ENCODE results near the gene PRXL2A.
"Not testable (repeated sequence)": the region's sequence is repeated elsewhere in the genome, so short reads cannot be mapped to it uniquely, and the experiment has no call there.

PRXL2A gene

GRCh38 chr10:80462299-80462980, 54.1 kb downstream of the PRXL2A start:
- no peak for DNase-seq

GRCh38 chr10:80462981-80463741, 54.8 kb downstream of the PRXL2A start:
- DNase-seq: peak; percentile 73

DNA sequence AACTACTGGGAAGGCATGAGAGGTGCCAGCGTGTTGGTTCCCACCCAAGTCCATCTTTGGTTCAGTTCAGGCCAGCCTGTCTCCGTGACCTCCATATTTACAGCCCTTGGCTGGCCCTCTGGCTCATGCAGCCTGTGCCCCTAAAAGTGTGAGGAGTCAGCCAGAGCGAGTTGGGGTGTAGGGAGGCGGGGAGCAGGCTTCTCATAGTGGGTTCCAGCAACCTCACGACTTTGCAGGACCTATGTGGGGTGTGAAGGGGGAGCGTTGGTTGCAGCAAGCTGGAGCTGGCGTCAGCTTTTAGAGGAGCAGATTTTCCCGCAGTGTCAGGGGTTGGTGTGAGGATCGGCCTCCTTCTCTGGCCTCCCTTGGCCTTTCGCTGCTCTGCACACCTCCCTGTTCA, 55.5 kb downstream of the PRXL2A start:
- no peak for DNase-seq

- DNase-seq: no peak
These were observed 56.5 kb downstream of the PRXL2A start for GRCh38 chr10:80464557-80465450.

GRCh38 chr10:80465451-80465835, 57.1 kb downstream of the PRXL2A start:
- DNase-seq: no peak

GRCh38 chr10:80465839-80466590, 57.7 kb downstream of the PRXL2A start:
- DNase-seq: peak; percentile 53

GRCh38 chr10:80466724-80467326, 58.5 kb downstream of the PRXL2A start:
- DNase-seq: no peak

DNA sequence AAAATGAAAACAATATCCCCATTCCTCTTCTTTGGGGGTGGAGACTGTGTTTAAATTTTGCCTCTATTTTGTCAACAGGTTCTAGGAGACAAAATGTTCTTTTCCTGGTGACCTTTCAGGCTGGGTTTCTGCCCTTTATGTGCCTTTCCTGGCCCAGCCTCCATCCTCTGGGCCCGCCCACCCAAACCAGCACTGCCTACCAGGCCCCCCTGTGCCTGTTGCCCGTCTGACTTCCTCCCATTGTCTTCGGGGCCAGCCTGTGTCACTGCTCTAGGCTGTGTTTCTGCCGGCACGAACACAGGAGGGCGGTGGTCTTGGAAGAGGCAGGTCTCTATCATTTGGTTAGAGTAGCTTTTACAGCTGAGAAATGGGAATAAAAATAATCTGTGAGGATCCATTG, 59.7 kb downstream of the PRXL2A start:
- peak; percentile 65 for DNase-seq

DNA sequence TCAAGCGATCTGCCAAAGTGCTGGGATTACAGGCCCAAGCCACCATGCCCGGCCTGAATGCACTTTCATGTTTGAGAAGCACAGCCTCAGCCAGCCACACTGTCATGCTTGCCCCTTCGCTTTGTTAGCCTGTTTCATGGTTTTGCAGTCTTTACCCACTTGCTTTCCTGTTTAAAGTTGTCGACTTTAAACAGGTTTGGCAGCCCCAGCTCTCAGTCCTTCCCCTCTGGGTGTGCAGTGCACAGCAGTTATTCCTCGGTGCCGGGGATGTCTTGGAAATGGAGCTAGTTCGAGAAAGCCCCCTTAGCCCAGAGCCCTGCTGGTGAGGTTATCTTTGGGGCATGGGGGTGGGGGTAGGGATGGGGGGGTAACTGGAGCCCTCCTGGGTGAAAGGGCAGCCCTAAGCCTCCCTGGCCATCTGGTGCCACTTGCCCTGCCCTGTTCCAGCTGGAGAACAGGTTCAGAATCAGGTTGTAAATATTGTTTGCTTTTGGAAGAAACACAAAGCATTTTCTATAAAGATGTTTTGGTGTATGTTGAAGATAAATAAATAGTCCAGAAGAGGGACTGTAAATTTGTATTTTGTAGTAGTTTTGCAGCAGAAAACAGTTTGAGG, 60.6 kb downstream of the PRXL2A start:
- DNase-seq: no peak

- no peak for DNase-seq
These were observed 61.9 kb downstream of the PRXL2A start for GRCh38 chr10:80470266-80470665.

DNA sequence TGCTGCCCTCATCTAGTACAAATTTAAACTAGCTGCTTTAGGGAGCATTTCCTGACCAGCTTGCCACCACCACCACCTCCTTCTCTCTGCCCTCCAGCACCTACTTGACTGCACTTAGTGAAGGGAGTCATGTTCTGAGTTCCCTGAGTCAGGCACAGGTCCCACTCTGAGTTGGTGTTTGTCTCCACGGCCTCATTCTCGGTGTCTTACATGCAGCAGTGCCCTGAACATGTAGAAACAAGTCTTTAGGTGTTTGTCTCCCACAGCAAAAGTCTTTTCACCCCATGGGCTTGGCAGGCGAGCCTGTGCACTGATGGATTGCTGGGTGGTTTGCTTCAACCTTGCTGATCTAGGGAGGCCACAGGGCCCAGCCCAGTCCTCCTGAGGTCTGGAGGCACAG, 62.6 kb downstream of the PRXL2A start:
- DNase-seq: peak; percentile 64

GRCh38 chr10:80471715-80472233, 63.4 kb downstream of the PRXL2A start:
- peak; percentile 76 for DNase-seq

DNA sequence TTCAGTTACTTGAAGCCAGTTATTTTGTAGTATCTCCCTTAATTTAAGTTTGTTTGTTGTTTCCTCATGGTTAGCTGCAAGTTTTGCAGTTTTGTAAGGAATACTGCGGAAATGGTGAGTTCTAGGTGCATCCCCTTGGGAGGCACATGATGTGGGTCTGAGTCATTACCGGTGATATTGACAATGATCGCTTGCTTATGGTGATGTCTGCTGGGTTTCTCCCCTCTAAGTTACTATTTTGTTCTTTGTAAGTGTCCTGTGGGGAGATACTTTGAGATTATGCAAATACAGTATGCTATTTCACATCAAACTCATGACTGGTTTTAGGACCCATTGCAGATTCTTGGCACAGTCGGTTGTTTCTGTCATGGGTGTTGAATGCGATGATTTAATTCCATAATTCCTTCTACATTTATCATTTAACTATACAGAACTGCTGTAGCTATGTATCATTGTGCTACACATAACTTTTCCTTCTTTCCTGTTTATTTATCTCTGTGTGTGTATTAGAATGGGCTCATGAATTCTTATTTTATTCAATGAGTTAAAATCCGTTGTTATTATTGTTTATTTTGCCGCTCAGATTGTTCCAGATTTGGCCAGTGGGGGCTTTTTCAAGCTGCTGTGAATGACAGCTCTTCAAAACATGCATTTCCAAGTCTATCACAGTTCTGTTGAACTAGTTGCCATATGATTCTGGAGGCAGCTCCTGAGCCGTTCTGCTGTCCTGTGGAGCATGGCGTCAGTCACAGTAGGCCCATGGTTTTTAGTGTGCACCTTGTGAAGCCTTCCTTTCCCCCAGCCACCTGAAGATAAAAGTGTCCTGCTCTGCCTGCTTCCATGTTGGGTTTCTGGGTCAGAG, 64.1 kb downstream of the PRXL2A start:
- DNase-seq: peak; percentile 85

DNA sequence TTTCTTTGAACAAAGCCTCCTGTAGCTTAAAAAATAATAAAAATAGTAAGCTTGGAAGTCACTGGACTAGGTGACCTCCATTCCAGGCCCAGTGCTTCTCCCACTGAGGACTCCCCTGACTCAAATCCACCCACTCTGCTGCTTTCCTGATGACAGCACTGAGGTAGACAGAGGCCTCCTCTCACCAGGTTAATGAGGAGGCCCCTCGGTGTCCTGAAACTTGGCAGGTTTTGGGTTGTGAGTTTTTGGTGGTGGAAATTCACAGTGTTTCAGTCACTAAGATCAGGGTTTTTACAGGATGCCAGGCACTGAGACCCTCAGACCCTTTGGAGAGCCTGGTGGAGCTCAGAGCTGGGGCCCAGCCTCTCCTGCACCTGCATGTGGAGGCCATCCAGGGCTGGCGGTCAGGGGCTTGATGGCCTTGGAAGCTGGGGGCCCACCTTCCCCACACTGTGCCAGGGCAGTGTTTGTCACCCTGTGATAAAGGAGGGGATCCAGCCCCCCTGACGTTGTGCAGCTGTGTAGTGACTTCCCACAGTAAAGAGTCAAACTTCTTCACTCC, 64.8 kb downstream of the PRXL2A start:
- DNase-seq: no peak

GRCh38 chr10:80473692-80474596, 65.6 kb downstream of the PRXL2A start:
- DNase-seq: no peak

- no peak for DNase-seq
These were observed 66.2 kb downstream of the PRXL2A start for GRCh38 chr10:80474597-80474910.

- DNase-seq: no peak
These were observed 66.6 kb downstream of the PRXL2A start for GRCh38 chr10:80474941-80475340.

DNA sequence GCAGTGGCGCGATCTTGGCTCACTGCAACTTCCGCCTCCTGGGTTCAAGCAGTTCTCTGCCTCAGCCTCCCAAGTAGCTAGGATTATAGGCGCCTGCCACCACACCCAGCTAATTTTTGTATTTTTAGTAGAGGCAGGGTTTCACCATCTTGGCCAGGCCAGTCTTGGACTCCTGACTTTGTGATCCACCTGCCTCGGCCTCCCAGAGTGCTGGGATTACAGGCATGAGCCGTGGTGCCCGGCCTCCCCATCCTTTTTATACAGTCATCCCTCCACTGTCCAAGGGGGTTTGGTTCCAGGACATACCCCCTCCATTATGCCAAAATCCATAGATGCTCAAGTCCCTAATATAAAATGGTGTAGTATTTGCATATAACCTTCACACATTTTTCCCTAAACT, 67.3 kb downstream of the PRXL2A start:
- not testable (repeated sequence) for DNase-seq

- no peak for DNase-seq
These were observed 68.3 kb downstream of the PRXL2A start for GRCh38 chr10:80476685-80477084.

Measured in activated CD4-positive, alpha-beta T cell treated with anti-CD3 and anti-CD28 coated beads, Interleukin-2, Interleukin-6, amounts not matched to agents 100 ng/mL and 50 ng/mL, durations not matched to agents 16 hours and 8 hours (primary cell).